Small intestine (tissue), 7 donors: ENCODE data around the gene CCDC71L. TPM values are rescaled to one million over a fixed set of nuclear protein-coding genes. Genes with fewer than 3 reads are reported as not detected.

ENCODE experiments used
- DNase-seq, 2 donors: peaks; one replicate each; pipeline versions ENCODE4 v3.0.0 to v3.0.0-alpha.2; 2013
- FAIRE-seq: peaks from 2 replicates; lab custom pipeline; 2012; peaks lifted over from hg19 to GRCh38; lab: Jason Lieb, UNC
- H3K27ac ChIP-seq, 3 donors: one replicate each; pipeline ENCODE4 v1.5.1; 2013; ENCODE audit warnings: low read length in 2 of 3, mild to moderate bottlenecking in 2 of 3, control low read depth in 1 of 3, inconsistent platforms in 1 of 3, low read depth in 1 of 3, moderate library complexity in 1 of 3
- H3K27me3 ChIP-seq, 3 donors: one replicate each; pipeline ENCODE4 v1.6.1; 2013; ENCODE audit warnings: low read length in 3 of 3, inconsistent platforms in 1 of 3; ENCODE audit not compliant: control insufficient read depth in 3 of 3, insufficient read depth in 3 of 3
- H3K36me3 ChIP-seq, 3 donors: one replicate each; pipeline ENCODE4 v1.6.1; 2013; ENCODE audit warnings: low read length in 3 of 3, inconsistent platforms in 1 of 3, low read depth in 1 of 3, mild to moderate bottlenecking in 1 of 3, moderate library complexity in 1 of 3; ENCODE audit not compliant: control insufficient read depth in 3 of 3, insufficient read depth in 2 of 3
- H3K4me1 ChIP-seq, 3 donors: one replicate each; pipeline ENCODE4 v1.6.1; 2013; ENCODE audit warnings: low read length in 2 of 3, inconsistent platforms in 1 of 3, low read depth in 1 of 3, mild to moderate bottlenecking in 1 of 3, moderate library complexity in 1 of 3; ENCODE audit not compliant: control insufficient read depth in 3 of 3, insufficient read depth in 2 of 3
- H3K4me3 ChIP-seq, 3 donors: one replicate each; pipeline ENCODE4 v1.5.1; 2013; ENCODE audit warnings: low read length in 3 of 3, control low read depth in 1 of 3, inconsistent platforms in 1 of 3, low read depth in 1 of 3, mild to moderate bottlenecking in 1 of 3, moderate library complexity in 1 of 3
- H3K9me3 ChIP-seq, 2 donors: one replicate each; pipeline ENCODE4 v1.6.1; 2013; ENCODE audit warnings: low read depth in 1 of 2, low read length in 1 of 2; ENCODE audit not compliant: control insufficient read depth in 2 of 2, insufficient read depth in 1 of 2
- WGBS, 3 donors: extraction: QIAGEN DNeasy Blood & Tissue Kit; methylation state at CpG; one replicate each; pipeline ENCODE4 v1.1.7; 2013; 5-methylcytosine and 5-hydroxymethylcytosine counted together
- polyA plus RNA-seq, 4 donors: library from polyadenylated mRNA; stranded (reverse) in 3 of 4; unstranded in 1 of 4; fragments of 200-250 nt in 3 of 4; fragments of 120-200 nt in 1 of 4; gene quantifications; one replicate each; pipeline versions ENCODE4 v1.2.1 to v1.2.3, GENCODE V29; 2013
- donor health status: healthy with polysubstance abuse.
- donor health status: control.
- donor health status: control.
- donor health status: Bipolar disorder and iron deficiency.
- donor health status: healthy.

CCDC71L gene
- polyA plus RNA-seq, 4 donors, result 5.1 to 15.0 (median 12.2) TPM

- no peak overlapping the region for H3K27ac ChIP-seq
- WGBS, 3 donors, result 96% methylated on average over 5 of the region's 5 CpGs
- H3K36me3 ChIP-seq, result no peaks in the 10 kb centered on the region
- no peak for DNase-seq
- H3K9me3 ChIP-seq, result no peaks in the 10 kb centered on the region
- H3K4me1 ChIP-seq, result peaks cover 2 to 9% (median 4%) of the 10 kb centered on the region in 3 donors
- no peaks in the 10 kb centered on the region for H3K27me3 ChIP-seq
- no peak overlapping the region for H3K4me3 ChIP-seq
- FAIRE-seq, result no peak
Measured at GRCh38 chr7:106655703-106656498, 5.1 kb downstream of the CCDC71L start.

GRCh38 chr7:106653488-106653887, 7.5 kb downstream of the CCDC71L start:
- H3K27me3 ChIP-seq, result no peaks in the 10 kb centered on the region
- WGBS, 3 donors, result 56 to 88% (median 83%) methylated on average over 2 of the region's 2 CpGs
- peaks cover under 1 to 7% (median 2%) of the 10 kb centered on the region in 3 donors for H3K4me1 ChIP-seq
- H3K27ac ChIP-seq, result no peak overlapping the region
- FAIRE-seq (no peak), DNase-seq (no peak)
- no peaks in the 10 kb centered on the region for H3K36me3 ChIP-seq
- no peak overlapping the region for H3K4me3 ChIP-seq
- H3K9me3 ChIP-seq, result no peaks in the 10 kb centered on the region

GRCh38 chr7:106652909-106653308, 8.0 kb downstream of the CCDC71L start:
- H3K4me3 ChIP-seq, result no peak overlapping the region
- no peaks in the 10 kb centered on the region for H3K27me3 ChIP-seq
- DNase-seq, result no peak
- H3K27ac ChIP-seq, result no peak overlapping the region
- WGBS, 3 donors, result 82 to 95% (median 91%) methylated on average over 2 of the region's 2 CpGs
- FAIRE-seq, result no peak
- H3K36me3 ChIP-seq, result no peaks in the 10 kb centered on the region
- H3K9me3 ChIP-seq, result no peaks in the 10 kb centered on the region
- H3K4me1 ChIP-seq, result peaks cover 0 to 7% (median 0%) of the 10 kb centered on the region in 3 donors

GRCh38 chr7:106652092-106652491, 8.9 kb downstream of the CCDC71L start:
- FAIRE-seq, result no peak
- DNase-seq, result no peak
- Histone ChIP-seq H3K36me3 (no peaks in the 10 kb centered on the region), H3K4me1 (peaks cover 0 to 5% (median 0%) of the 10 kb centered on the region in 3 donors), H3K27ac (no peak overlapping the region), H3K9me3 (no peaks in the 10 kb centered on the region), H3K27me3 (no peaks in the 10 kb centered on the region), H3K4me3 (no peak overlapping the region)

- H3K36me3 ChIP-seq, result no peaks in the 10 kb centered on the region
- 80 to 100% (median 87%) methylated on average over 1 of the region's 1 CpG for WGBS, 3 donors
- FAIRE-seq, result no peak
- H3K4me3 ChIP-seq, result no peak overlapping the region
- no peaks in the 10 kb centered on the region for H3K4me1 ChIP-seq
- no peak overlapping the region for H3K27ac ChIP-seq
- no peaks in the 10 kb centered on the region for H3K9me3 ChIP-seq
- DNase-seq, result no peak
- no peaks in the 10 kb centered on the region for H3K27me3 ChIP-seq
Measured at GRCh38 chr7:106646256-106646655, 14.7 kb downstream of the CCDC71L start.

- Histone ChIP-seq H3K27ac (no peak overlapping the region), H3K36me3 (no peaks in the 10 kb centered on the region), H3K4me1 (no peaks in the 10 kb centered on the region), H3K4me3 (no peak overlapping the region), H3K9me3 (no peaks in the 10 kb centered on the region), H3K27me3 (no peaks in the 10 kb centered on the region)
- 42 to 83% (median 43%) methylated on average over 1 of the region's 1 CpG for WGBS, 3 donors
- FAIRE-seq (no peak), DNase-seq (no peak)
Measured at GRCh38 chr7:106644999-106645398, 16.0 kb downstream of the CCDC71L start.

- Histone ChIP-seq H3K27me3 (no peaks in the 10 kb centered on the region), H3K27ac (no peak overlapping the region), H3K4me3 (no peak overlapping the region), H3K36me3 (no peaks in the 10 kb centered on the region), H3K4me1 (no peaks in the 10 kb centered on the region), H3K9me3 (no peaks in the 10 kb centered on the region)
- DNase-seq, result no peak
- WGBS, 3 donors, result 58 to 70% (median 68%) methylated on average over 2 of the region's 2 CpGs
- FAIRE-seq, result no peak
Measured at GRCh38 chr7:106643216-106644000, 17.6 kb downstream of the CCDC71L start.

GRCh38 chr7:106641416-106641815, 19.5 kb downstream of the CCDC71L start:
- H3K36me3 ChIP-seq, result no peaks in the 10 kb centered on the region
- no peaks in the 10 kb centered on the region for H3K4me1 ChIP-seq
- 95 to 97% (median 96%) methylated on average over 3 of the region's 3 CpGs for WGBS, 3 donors
- DNase-seq (no peak), FAIRE-seq (no peak)
- no peak overlapping the region for H3K27ac ChIP-seq
- H3K4me3 ChIP-seq, result no peak overlapping the region
- H3K9me3 ChIP-seq, result no peaks in the 10 kb centered on the region
- no peaks in the 10 kb centered on the region for H3K27me3 ChIP-seq
